H1 (cell line): ENCODE data around the gene PKM. TPM values are rescaled to one million over a fixed set of nuclear protein-coding genes. Genes with fewer than 3 reads are reported as not detected.

Source experiments
- CTCF ChIA-PET: fragments of 300-600 bp; sonication (Branson Sonifier 250); formaldehyde crosslinking; loops from one replicate; lab custom pipeline; 2021; ENCODE audit not compliant: partially characterized antibody; lab: Charles Lee
- POLR2A ChIA-PET: fragments of 300-600 bp; sonication (Branson Sonifier 250); formaldehyde crosslinking; loops from one replicate; lab custom pipeline; 2021; ENCODE audit warnings: inconsistent platforms; ENCODE audit not compliant: partially characterized antibody; lab: Charles Lee
- DNase-seq, 2 experiments: peaks; one replicate each; pipeline versions ENCODE4 v3.0.0 to v3.0.0-alpha.2; 2010 to 2022; ENCODE audit warnings: low spot score in 2 of 2, low read depth in 1 of 2, mixed read lengths in 1 of 2
- FAIRE-seq: peaks from 2 replicates; lab custom pipeline; 2011; peaks lifted over from hg19 to GRCh38; lab: Jason Lieb, UNC
- H2AFZ ChIP-seq: 2 replicates; pipeline ENCODE4 v1.8.1; 2012; ENCODE audit warnings: low read length, inconsistent platforms
- H2AK5ac ChIP-seq: 2 replicates; pipeline ENCODE4 v1.6.1; 2013; ENCODE audit warnings: low read depth, low read length
- H2BK120ac ChIP-seq: replicated peaks from 2 replicates; pipeline ENCODE3; 2013; ENCODE audit warnings: low read depth, low read length, inconsistent platforms
- H2BK12ac ChIP-seq: 2 replicates; pipeline ENCODE4 v1.6.1; 2013; ENCODE audit warnings: low read depth, low read length
- H2BK15ac ChIP-seq: 2 replicates; pipeline ENCODE4 v1.6.1; 2013; ENCODE audit warnings: low read length
- H2BK20ac ChIP-seq: 2 replicates; pipeline ENCODE4 v1.6.1; 2013; ENCODE audit warnings: low read length
- H2BK5ac ChIP-seq: 2 replicates; pipeline ENCODE4 v1.6.1; 2013; ENCODE audit warnings: low read depth, low read length
- H3K14ac ChIP-seq: 2 replicates; pipeline ENCODE4 v1.6.1; 2013; ENCODE audit warnings: inconsistent platforms; ENCODE audit not compliant: insufficient read length
- H3K18ac ChIP-seq: 2 replicates; pipeline ENCODE4 v1.6.1; 2013; ENCODE audit warnings: low read length; ENCODE audit errors: extremely low read depth
- H3K23ac ChIP-seq: 2 replicates; pipeline ENCODE4 v1.6.1; 2013; ENCODE audit warnings: inconsistent platforms; ENCODE audit not compliant: insufficient read length
- H3K23me2 ChIP-seq: 2 replicates; pipeline ENCODE4 v1.6.1; 2013; ENCODE audit warnings: low read depth, low read length
- H3K27ac ChIP-seq: 2 replicates; pipeline ENCODE4 v1.6.1; 2011; ENCODE audit warnings: low read depth, low read length, inconsistent platforms
- H3K27me3 ChIP-seq, 4 experiments: replicated peaks in 1 of 4; 1 replicate in 1 of 4; 2 replicates in 3 of 4; pipeline versions ENCODE4 v1.6.1 to v1.8.1; 2011 to 2013; ENCODE audit warnings: low read length in 3 of 4, mild to moderate bottlenecking in 3 of 4, inconsistent platforms in 2 of 4, mixed read lengths in 2 of 4, moderate library complexity in 1 of 4; ENCODE audit not compliant: control insufficient read depth in 3 of 4, insufficient read depth in 3 of 4; ENCODE audit errors: extremely low read depth in 1 of 4
- H3K36me3 ChIP-seq, 4 experiments: 2 replicates each; pipeline versions ENCODE4 v1.6.1 to v1.8.1; 2011 to 2013; ENCODE audit warnings: mild to moderate bottlenecking in 4 of 4, low read length in 3 of 4, moderate library complexity in 2 of 4, control low read depth in 1 of 4, inconsistent platforms in 1 of 4; ENCODE audit not compliant: insufficient read depth in 4 of 4, control insufficient read depth in 2 of 4
- H3K4ac ChIP-seq: replicated peaks from 2 replicates; pipeline ENCODE3; 2013; ENCODE audit warnings: low read length, low read depth, mixed read lengths, inconsistent platforms; ENCODE audit not compliant: insufficient read length
- H3K4me1 ChIP-seq, 4 experiments: replicated peaks in 1 of 4; 1 replicate in 1 of 4; 2 replicates in 3 of 4; pipeline versions ENCODE4 v1.6.1 to v1.8.1; 2011 to 2013; ENCODE audit warnings: low read length in 3 of 4, inconsistent platforms in 2 of 4, mixed read lengths in 1 of 4; ENCODE audit not compliant: insufficient read depth in 4 of 4, control insufficient read depth in 3 of 4
- H3K4me2 ChIP-seq, 2 experiments: 2 replicates each; pipeline versions ENCODE4 v1.6.1 to v1.8.1; 2011 to 2013; ENCODE audit warnings: low read depth in 2 of 2, low read length in 2 of 2, control low read depth in 1 of 2, inconsistent platforms in 1 of 2, mild to moderate bottlenecking in 1 of 2; ENCODE audit not compliant: insufficient read depth in 1 of 2
- H3K4me3 ChIP-seq, 4 experiments: fragments of 200-600, 300-600 bp in 1 of 4; sonication (generic), shearing (Covaris generic), sonication (Bioruptor Twin) in 1 of 4; 2 replicates each; pipeline versions ENCODE4 v1.5.1 to v1.8.1; 2011 to 2016; ENCODE audit warnings: low read length in 4 of 4, low read depth in 3 of 4, control low read depth in 2 of 4, inconsistent platforms in 2 of 4, mild to moderate bottlenecking in 2 of 4, mixed read lengths in 1 of 4, moderate library complexity in 1 of 4; ENCODE audit not compliant: insufficient read depth in 2 of 4; ENCODE audit errors: extremely low read depth in 1 of 4
- H3K56ac ChIP-seq: replicated peaks from 2 replicates; pipeline ENCODE3; 2013; ENCODE audit warnings: low read depth, mild to moderate bottlenecking, mixed read lengths, low read length, inconsistent platforms; ENCODE audit not compliant: insufficient read length
- H3K79me1 ChIP-seq: 2 replicates; pipeline ENCODE4 v1.6.1; 2013; ENCODE audit warnings: low read depth, low read length, control low read depth
- H3K79me2 ChIP-seq, 2 experiments: 2 replicates each; pipeline versions ENCODE4 v1.6.1 to v1.8.1; 2012 to 2013; ENCODE audit warnings: low read length in 2 of 2, mild to moderate bottlenecking in 2 of 2, inconsistent platforms in 1 of 2; ENCODE audit not compliant: insufficient read depth in 2 of 2, control insufficient read depth in 1 of 2
- H3K9ac ChIP-seq, 4 experiments: replicated peaks in 1 of 4; 1 replicate in 1 of 4; 2 replicates in 3 of 4; pipeline versions ENCODE4 v1.6.1 to v1.8.1; 2011 to 2013; ENCODE audit warnings: low read depth in 3 of 4, low read length in 3 of 4, control low read depth in 2 of 4, mild to moderate bottlenecking in 2 of 4, moderate library complexity in 2 of 4, inconsistent platforms in 1 of 4; ENCODE audit errors: extremely low read depth in 1 of 4
- H3K9me3 ChIP-seq, 2 experiments: 2 replicates each; pipeline versions ENCODE4 v1.6.1 to v1.8.1; 2012 to 2013; ENCODE audit warnings: mild to moderate bottlenecking in 2 of 2, moderate library complexity in 2 of 2, control low read depth in 1 of 2, inconsistent platforms in 1 of 2, low read depth in 1 of 2, low read length in 1 of 2, mixed read lengths in 1 of 2; ENCODE audit not compliant: insufficient read depth in 2 of 2
- H4K20me1 ChIP-seq, 2 experiments: replicated peaks in 1 of 2; 2 replicates each; pipeline versions ENCODE3 to v1.8.1; 2011 to 2013; ENCODE audit warnings: inconsistent platforms in 2 of 2, low read length in 2 of 2, mild to moderate bottlenecking in 1 of 2; ENCODE audit not compliant: insufficient read depth in 2 of 2, control insufficient read depth in 1 of 2
- H4K5ac ChIP-seq: 2 replicates; pipeline ENCODE4 v1.6.1; 2013; ENCODE audit warnings: low read length, low read depth, mixed read lengths, inconsistent platforms; ENCODE audit not compliant: insufficient read length
- H4K8ac ChIP-seq: 2 replicates; pipeline ENCODE4 v1.8.0; 2013; ENCODE audit warnings: mild to moderate bottlenecking, moderate library complexity, low read length, inconsistent platforms; ENCODE audit not compliant: insufficient read depth; ENCODE audit errors: extremely low read depth
- H4K91ac ChIP-seq: replicated peaks from 2 replicates; pipeline ENCODE3; 2013; ENCODE audit warnings: low read length, mixed read lengths, inconsistent platforms; ENCODE audit not compliant: insufficient read length
- ATF3 ChIP-seq: IDR thresholded peaks from 2 replicates; pipeline ENCODE4 v1.6.1; 2011; ENCODE audit warnings: low read depth, mild to moderate bottlenecking, low read length; ENCODE audit not compliant: insufficient read depth
- CREB1 ChIP-seq: IDR thresholded peaks from 2 replicates; pipeline ENCODE4 v1.6.1; 2012; ENCODE audit warnings: inconsistent platforms
- EGR1 ChIP-seq: IDR thresholded peaks from 2 replicates; pipeline ENCODE4 v1.6.1; 2011; ENCODE audit warnings: low read depth, low read length, borderline replicate concordance
- HDAC2 ChIP-seq, 2 experiments: fragments of 300-600 bp in 1 of 2; sonication (generic) in 1 of 2; IDR thresholded peaks; 2 replicates each; pipeline ENCODE4 v1.6.1; 2011 to 2012; ENCODE audit warnings: low read depth in 2 of 2, low read length in 2 of 2, mild to moderate bottlenecking in 2 of 2, moderate library complexity in 2 of 2, borderline replicate concordance in 1 of 2, inconsistent platforms in 1 of 2
- HDAC6 ChIP-seq: IDR thresholded peaks from one replicate; pipeline ENCODE4 v1.7.1; 2012; ENCODE audit warnings: low read depth, mild to moderate bottlenecking, inconsistent platforms, low read length, moderate library complexity
- JUND ChIP-seq: IDR thresholded peaks from 2 replicates; pipeline ENCODE4 v1.6.1; 2011; ENCODE audit warnings: mild to moderate bottlenecking, improper control_type of control experiment, low read length
- KDM1A ChIP-seq: fragments of 200-600, 300-600 bp; sonication (generic); IDR thresholded peaks from 2 replicates; pipeline ENCODE4 v1.7.1; 2016; ENCODE audit warnings: mild to moderate bottlenecking, low read length, borderline replicate concordance
- MAFK ChIP-seq: IDR thresholded peaks from 2 replicates; pipeline ENCODE4 v1.6.1; 2012; ENCODE audit warnings: low read depth, mild to moderate bottlenecking, improper control_type of control experiment, low read length
- SAP30 ChIP-seq: fragments of 300-600 bp; sonication (generic); IDR thresholded peaks from 2 replicates; pipeline ENCODE4 v1.7.1; 2012; ENCODE audit warnings: low read length, moderate library complexity, mild to moderate bottlenecking, inconsistent platforms; ENCODE audit not compliant: insufficient read depth, insufficient replicate concordance
- SUZ12 ChIP-seq: fragments of 200-600 bp; sonication (generic); IDR thresholded peaks from 2 replicates; pipeline ENCODE4 v1.6.1; 2012; ENCODE audit warnings: mild to moderate bottlenecking, inconsistent platforms, low read length, moderate library complexity, mixed read lengths
- TBP ChIP-seq: IDR thresholded peaks from 2 replicates; pipeline ENCODE4 v1.6.1; 2011; ENCODE audit warnings: low read depth, low read length, improper control_type of control experiment
- USF2 ChIP-seq: IDR thresholded peaks from 2 replicates; pipeline ENCODE4 v1.6.1; 2011; ENCODE audit warnings: low read length, improper control_type of control experiment
- YY1 ChIP-seq: IDR thresholded peaks from 2 replicates; pipeline ENCODE4 v1.6.1; 2011; ENCODE audit warnings: low read depth, mild to moderate bottlenecking, low read length
- WGBS, 2 experiments: shearing (Covaris generic) in 1 of 2; methylation state at CpG; one replicate each; pipeline versions ENCODE4 v1.1.6 to v1.1.7; 2013 to 2015; ENCODE audit warnings: low lambda C conversion rate in 2 of 2, mixed read lengths in 2 of 2, inconsistent platforms in 1 of 2, low coverage in 1 of 2, missing lambda C conversion rate in 1 of 2; ENCODE audit not compliant: insufficient replicate concordance in 2 of 2, insufficient coverage in 1 of 2, insufficient read length in 1 of 2; ENCODE audit errors: extremely low coverage in 1 of 2, missing lambda C conversion rate in 1 of 2; 5-methylcytosine and 5-hydroxymethylcytosine counted together
- polyA plus RNA-seq, 7 experiments: library from polyadenylated mRNA; depleted of rRNA in 3 of 7; stranded (reverse) in 5 of 7; unstranded in 2 of 7; fragments of >200 nt in 5 of 7; fragments of 200-250 nt in 2 of 7; gene quantifications; 1 replicate in 5 of 7; 2 replicates in 1 of 7; 4 replicates in 1 of 7; pipeline versions ENCODE4 v1.2.1 to v1.2.3, GENCODE V29; 2011 to 2013; ENCODE audit warnings: missing spikeins in 2 of 7, mixed read lengths in 2 of 7
- total RNA-seq: library from RNA; stranded (reverse); fragmentation: NEBNext Ultra II Directional; extraction: Animal tissue kit (Norgen Biotek cat#: 25700); gene quantifications from 2 replicates; pipeline ENCODE4 v1.2.1, GENCODE V29; 2021

Gene PKM
- total and polyA plus RNA-seq, 2 of the 8 experiments (the other 6 are each of a cell fraction or from before 2014, with no cell fraction given), result 780 to 856 TPM

- Histone ChIP-seq H4K8ac (no peak overlapping the region), H2BK5ac (no peak overlapping the region), H3K27ac (no peak overlapping the region), H3K4me1 (peaks cover 0 to 8% (median 2%) of the 10 kb centered on the region in 4 experiments; a peak in 3 of 7 replicates), H3K79me2 (no peaks in the 10 kb centered on the region), H3K23me2 (no peaks in the 10 kb centered on the region), H2BK12ac (no peak overlapping the region), H3K9ac (no peak overlapping the region), H3K18ac (no peak overlapping the region), H3K14ac (no peak overlapping the region), H4K20me1 (no peaks in the 10 kb centered on the region), H3K9me3 (no peaks in the 10 kb centered on the region), H3K23ac (no peak overlapping the region), H3K4me3 (no peak overlapping the region), H2AK5ac (no peak overlapping the region), H3K56ac (no peak overlapping the region), H2BK120ac (no peak overlapping the region), H2AFZ (no peak overlapping the region), H2BK15ac (no peak overlapping the region), H3K4me2 (no peak overlapping the region), H3K4ac (no peak overlapping the region), H3K79me1 (no peaks in the 10 kb centered on the region), H4K91ac (no peak overlapping the region), H3K27me3 (no peaks in the 10 kb centered on the region), H4K5ac (no peak overlapping the region), H3K36me3 (no peaks in the 10 kb centered on the region), H2BK20ac (no peak overlapping the region)
- DNase-seq, result no peak
- POLR2A ChIA-PET, result no interaction called here
- FAIRE-seq, result no peak
- CTCF ChIA-PET, result interaction anchor here (0.6 to 1.4 kb wide), 3 partner anchors 9 to 13 kb away, joined by 3 to 4 read pairs (median 3); no protein-coding TSS in a partner anchor
- whole genome bisulfite sequencing, 2 experiments, result 87% methylated on average over 5 of the region's 6 CpGs; no CpG with 5 or more reads in 1 of the 2 experiments
- TF ChIP-seq SUZ12, result no peak
- no peak for TF ChIP-seq EGR1
- TF ChIP-seq USF2, result no peak
- TF ChIP-seq YY1, result no peak
- no peak for TF ChIP-seq CREB1
- TF ChIP-seq JUND, result no peak
- no peak for TF ChIP-seq MAFK
- TF ChIP-seq KDM1A, result no peak
- TF ChIP-seq SAP30, result no peak
- TF ChIP-seq TBP, result no peak
- TF ChIP-seq HDAC2 (IDR thresholded peaks at IDR 0.05; ENCODE audit: borderline replicate concordance in 1 of 2, low read depth in 2 of 2, low read length in 2 of 2), result no peak
- no peak for TF ChIP-seq ATF3
- no peak for TF ChIP-seq HDAC6
Measured at GRCh38 chr15:72167445-72167844, 63.5 kb downstream of the PKM start.
